ENCODE data around the gene SSBP2.

- TF ChIP-seq CTCF (IDR thresholded peaks at IDR 0.05) (no peak), POLR2A (IDR thresholded peaks at IDR 0.05) (no peak)
These were observed 43.3 kb upstream of the SSBP2 start for GRCh38 chr5:81794226-81794625.
